Stimulated activated CD4-positive, alpha-beta T cell treated with anti-CD3 and anti-CD28 coated beads, Interleukin-2, amount 100 ng/mL, for 48 hours (primary cell): Measurements from ENCODE around the gene ERMAP.

Experiments used
- DNase-seq, 2 donors: peaks; one replicate each; pipeline ENCODE4 v3.0.0-alpha.2; 2020

Gene ERMAP

GRCh38 chr1:42816585-42817439 is at the start of gene ERMAP, which contains the start of gene SVBP:
Gene ERMAP, plus strand, starts transcription at chr1:42817122. Its CDS starts 13,327 bp downstream, at chr1:42830449.
Gene SVBP, minus strand, starts transcription at chr1:42817397. Its CDS starts 853 bp downstream, at chr1:42816544.
- DNase-seq, result peak; percentile 91 to 98

GRCh38 chr1:42767510-42768000 is 49.4 kb upstream of the ERMAP start:
- DNase-seq, result no peak

DNA sequence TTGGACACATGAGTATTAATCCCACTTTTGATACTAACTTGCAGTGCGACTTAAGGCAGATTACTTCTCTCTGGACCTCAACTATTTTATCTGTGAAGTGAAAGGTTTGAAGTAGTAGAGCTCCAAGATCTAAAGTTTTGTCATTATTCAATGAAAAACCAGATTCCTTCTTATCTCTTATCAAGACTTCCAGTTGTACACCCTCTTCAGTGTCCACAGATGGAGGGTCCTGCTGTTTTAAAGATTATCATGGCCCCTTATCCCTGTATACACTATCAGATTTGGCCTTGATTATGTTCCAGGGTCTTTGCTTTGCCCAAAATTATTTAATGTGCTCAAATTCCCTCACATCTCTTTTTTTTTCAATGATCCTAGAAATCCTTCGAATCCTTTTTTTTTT is 48.8 kb upstream of the ERMAP start:
- no peak for DNase-seq

DNA sequence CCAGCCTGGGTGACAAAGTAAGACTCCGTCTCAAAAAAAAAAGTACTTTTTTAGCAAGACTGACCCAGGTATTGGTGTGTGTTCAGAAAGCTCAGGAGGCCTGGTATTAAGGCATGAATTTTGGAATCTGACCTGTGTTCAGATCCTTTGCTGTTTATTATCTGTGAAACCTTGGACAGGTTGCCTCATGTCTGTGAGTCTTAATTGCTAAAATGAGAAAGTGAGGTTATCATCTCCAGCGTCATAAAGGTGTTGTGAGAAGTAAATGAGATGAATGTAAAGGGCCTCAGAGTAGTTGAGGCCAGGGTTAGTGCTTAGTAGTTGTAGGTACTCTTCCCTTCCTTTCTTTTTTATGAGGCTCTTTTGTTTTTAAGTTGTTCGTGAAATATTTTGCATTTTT is 47.1 kb upstream of the ERMAP start:
- no peak for DNase-seq

- DNase-seq, result no peak
Measured at GRCh38 chr1:42773420-42773819, 43.5 kb upstream of the ERMAP start.

DNA sequence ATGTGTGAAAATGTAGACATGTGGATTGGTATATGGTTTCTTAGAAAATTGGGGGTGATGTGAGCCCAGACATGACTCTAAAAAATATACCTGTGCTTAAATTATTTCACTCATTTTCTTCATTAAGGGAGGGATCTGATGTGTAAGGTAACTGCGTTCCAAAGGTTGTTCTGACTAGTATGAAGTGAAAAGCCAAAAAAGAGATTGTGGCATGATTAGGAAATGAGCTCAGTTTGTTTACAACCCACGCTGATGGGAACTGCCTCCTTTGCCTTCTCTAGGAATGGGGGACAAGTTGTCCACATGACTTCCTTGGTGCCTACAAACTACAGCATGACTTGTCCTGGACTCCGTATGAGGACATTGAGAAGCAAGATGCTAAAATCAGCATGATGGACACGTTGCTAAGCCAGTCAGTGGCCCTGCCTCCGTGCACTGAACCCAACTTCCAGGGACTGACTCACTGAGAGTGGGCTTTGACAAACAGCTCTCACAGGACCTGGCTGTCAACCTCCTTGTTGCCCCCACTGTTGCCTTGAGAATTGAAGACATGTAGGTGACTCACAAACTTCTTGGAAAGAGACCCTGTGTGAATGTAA is 41.9 kb upstream of the ERMAP start:
- no peak for DNase-seq

GRCh38 chr1:42776502-42776901 is 40.4 kb upstream of the ERMAP start:
- DNase-seq, result no peak

DNA sequence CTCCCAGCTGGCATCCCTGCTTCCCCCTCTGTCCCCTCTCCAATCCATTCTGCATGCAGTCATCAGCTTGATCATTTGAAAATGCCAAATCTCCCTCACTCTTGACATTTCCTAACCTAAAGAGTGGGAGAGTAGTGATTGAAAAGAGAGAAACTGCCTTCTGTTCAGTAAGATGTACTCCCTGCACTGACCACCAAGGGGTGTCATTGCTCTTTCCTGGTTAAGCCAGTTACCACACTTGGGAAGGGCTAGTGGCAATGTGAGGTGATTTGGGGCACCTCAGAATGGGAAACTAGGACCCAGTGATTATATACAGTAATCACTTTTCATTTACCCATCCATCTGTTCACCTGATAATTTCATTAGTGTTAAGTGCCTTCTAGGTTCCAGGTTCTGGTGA is 39.1 kb upstream of the ERMAP start:
- DNase-seq, result peak in 1 of 2 donors; percentile 18

DNA sequence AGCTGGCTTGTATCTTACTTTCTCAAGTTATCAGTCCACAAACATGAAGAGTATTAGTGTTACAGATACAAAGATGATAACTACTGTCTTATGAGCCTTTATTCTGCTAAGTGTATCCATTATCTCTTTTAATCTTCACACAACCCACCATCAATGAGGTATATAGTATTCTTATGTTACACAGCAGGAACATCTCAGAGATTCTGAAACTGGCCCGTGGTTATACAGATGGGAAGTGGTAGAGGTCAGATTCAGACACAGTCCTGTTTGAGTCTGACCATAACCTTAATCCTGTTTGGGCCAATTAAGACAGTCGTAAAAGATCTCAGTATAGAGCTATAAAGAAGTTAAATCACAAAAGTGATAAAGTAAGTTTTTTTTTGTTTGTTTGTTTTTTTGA is 37.2 kb upstream of the ERMAP start:
- DNase-seq, result no peak

DNA sequence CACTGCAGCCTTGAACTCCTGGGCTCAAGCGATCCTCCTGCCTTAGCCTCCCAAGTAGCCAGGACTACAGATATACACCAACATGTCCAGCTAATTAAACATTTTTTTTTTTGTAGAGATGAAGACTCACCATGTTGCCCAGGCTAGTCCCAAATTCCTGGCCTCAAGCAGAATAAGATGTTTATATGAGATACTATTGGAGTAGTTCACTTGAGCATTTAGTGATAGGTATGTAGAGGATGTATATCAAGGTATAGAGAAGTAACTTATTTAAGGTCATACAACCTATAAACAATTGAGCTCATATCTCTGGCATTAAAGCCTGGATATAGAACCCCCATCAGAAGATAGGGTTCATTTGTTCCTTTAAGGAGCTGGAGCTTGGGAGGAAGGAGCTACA is 36.7 kb upstream of the ERMAP start:
- DNase-seq, result no peak

DNA sequence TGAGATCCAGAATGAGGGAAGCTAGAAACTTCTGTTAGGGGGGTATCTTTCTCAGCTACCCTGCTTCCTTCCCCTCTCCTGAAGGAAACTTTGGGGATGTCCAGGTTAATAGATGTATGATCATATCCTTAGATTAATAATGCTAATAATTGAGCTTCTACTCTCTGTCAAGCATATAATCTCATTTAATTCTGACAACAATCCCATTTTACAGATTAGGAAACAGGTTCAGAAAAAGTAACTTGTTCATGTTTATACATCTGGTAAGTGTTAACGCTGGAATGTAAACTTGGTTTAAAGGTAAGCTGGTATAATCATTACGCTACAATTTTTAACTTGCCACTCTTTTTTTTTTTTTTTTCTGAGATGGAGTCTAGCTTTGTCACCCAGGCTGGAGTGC is 33.8 kb upstream of the ERMAP start:
- DNase-seq, result no peak

GRCh38 chr1:42784547-42784945 is 32.4 kb upstream of the ERMAP start:
- no peak for DNase-seq

- DNase-seq, result peak; percentile 7 to 41
Measured at GRCh38 chr1:42784946-42785693, 31.8 kb upstream of the ERMAP start, which contains the start of gene TMEM269. Gene TMEM269, plus strand, starts transcription at chr1:42784991. Its CDS starts 4,903 bp downstream, at chr1:42789894.

GRCh38 chr1:42786097-42786496 is 30.8 kb upstream of the ERMAP start:
- no peak for DNase-seq

DNA sequence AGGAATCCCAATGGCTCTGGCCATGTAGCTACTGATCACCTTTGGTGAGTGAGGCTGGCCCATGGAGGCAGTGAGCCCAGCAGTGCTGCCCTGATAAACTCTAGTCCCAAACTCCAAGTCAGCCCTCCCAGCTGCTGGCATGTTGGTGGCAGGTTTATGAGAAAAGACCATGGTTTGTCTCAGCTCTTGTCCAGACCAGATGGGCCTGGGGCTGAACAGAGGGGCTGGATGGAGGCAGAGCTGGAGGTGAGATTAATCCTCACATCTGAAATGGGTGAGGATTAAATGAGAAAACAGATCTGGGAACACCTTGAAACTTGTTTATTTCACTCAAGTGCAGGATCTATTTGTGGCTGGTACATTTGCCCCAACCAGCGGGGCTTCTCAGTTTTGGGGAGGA is 28.9 kb upstream of the ERMAP start:
- no peak for DNase-seq

DNA sequence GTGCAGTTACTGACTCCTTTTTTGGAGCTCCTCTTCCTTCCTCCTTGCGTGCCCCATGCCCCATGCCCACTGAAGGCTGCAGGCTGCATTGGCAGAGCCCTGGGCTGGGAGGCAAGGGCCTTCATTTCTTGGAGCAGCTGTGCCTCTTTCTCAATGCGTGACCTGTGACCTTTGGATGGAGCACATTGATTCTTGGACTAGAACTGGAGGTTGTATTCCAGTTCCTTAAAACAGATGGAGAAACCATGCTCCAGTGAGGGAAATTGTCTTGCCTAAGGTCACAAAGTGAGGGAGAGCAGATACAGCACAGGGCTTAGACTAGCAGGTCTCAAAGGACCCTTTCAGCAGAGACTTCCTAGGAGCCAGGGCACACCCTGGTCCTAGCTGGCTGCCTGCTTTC is 23.1 kb upstream of the ERMAP start:
- no peak for DNase-seq

GRCh38 chr1:42797414-42797813 is 19.5 kb upstream of the ERMAP start:
- DNase-seq, result no peak

- no peak for DNase-seq
Measured at GRCh38 chr1:42797979-42798378, 18.9 kb upstream of the ERMAP start.

DNA sequence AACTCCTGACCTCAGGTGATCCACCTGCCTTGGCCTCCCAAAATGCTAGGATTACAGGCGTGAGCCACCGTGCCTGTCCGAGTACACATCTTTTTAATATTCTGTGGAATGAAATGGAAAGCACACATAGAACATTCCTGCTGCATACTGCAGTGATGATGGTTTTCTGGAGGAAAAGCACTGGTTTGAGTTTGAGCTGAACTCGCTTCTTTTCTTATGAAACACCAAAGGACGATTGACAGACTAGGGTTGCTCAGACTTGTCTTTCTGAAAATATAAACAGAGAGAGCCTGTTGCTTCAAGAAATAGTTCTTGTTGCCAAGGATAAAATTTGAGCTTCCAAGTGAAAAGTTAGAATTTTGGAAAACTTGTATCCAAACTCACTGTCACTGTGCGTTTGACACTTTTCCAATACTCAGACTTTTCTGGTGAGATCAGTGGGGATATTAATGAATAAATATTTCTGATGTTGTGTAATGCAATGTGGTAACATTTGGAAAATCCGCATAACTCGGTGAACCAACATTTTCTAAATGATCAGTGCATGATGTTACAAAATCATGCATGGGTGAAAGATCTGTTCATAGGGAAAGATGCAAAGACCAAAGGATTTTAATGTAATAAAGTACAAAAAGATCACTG is 15.0 kb upstream of the ERMAP start:
- DNase-seq, result no peak

- DNase-seq, result no peak
Measured at GRCh38 chr1:42806171-42806570, 10.8 kb upstream of the ERMAP start.

- no peak for DNase-seq
Measured at GRCh38 chr1:42806593-42806992, 10.3 kb upstream of the ERMAP start.

GRCh38 chr1:42807056-42807668 is 9.8 kb upstream of the ERMAP start:
- DNase-seq, result no peak
